Measurements from ENCODE around the gene OAT. TPM values are rescaled to one million over a fixed set of nuclear protein-coding genes. Genes with fewer than 3 reads are reported as not detected.
"Not testable (repeated sequence)": the region's sequence is repeated elsewhere in the genome, so short reads cannot be mapped to it uniquely, and the experiment has no call there.

OAT gene
- total RNA-seq, 1 experiment from 2014 or later: 53.0 TPM

GRCh38 chr10:124449170-124450011 lies 30.7 kb upstream of the OAT start:
- H3K27me3 Mint-ChIP-seq (ENCODE audit: unreplicated experiment): peaks cover 87% of the 10 kb centered on the region
- no peak for TF ChIP-seq CTCF (IDR thresholded peaks at IDR 0.05; ENCODE audit: unreplicated experiment)
- H3K9me3 Mint-ChIP-seq (ENCODE audit: low read depth, unreplicated experiment): no peaks in the 10 kb centered on the region
- DNase-seq: no peak
- no peak overlapping the region for H3K27ac Mint-ChIP-seq (ENCODE audit: unreplicated experiment)
- intact Hi-C loops (cut with micrococcal nuclease; ENCODE audit: unreplicated experiment): no loop called here
- H3K4me3 Mint-ChIP-seq (ENCODE audit: low read depth, unreplicated experiment): peak overlapping the region; percentile 48
- no TSS peak for BruUV-seq (replicated peaks)
- no peaks in the 10 kb centered on the region for H3K36me3 Mint-ChIP-seq (ENCODE audit: insufficient read depth, unreplicated experiment)
- H3K4me1 Mint-ChIP-seq (ENCODE audit: low read depth, unreplicated experiment): peaks cover 7% of the 10 kb centered on the region
- CTCF ChIA-PET: interaction anchor here (0.7 kb wide), 1 partner anchor 59 kb away, joined by 4 read pairs; no protein-coding TSS in a partner anchor

- no TSS peak for BruUV-seq (replicated peaks)
- no peak for DNase-seq
- Mint-ChIP-seq H3K27ac (ENCODE audit: unreplicated experiment) (no peak overlapping the region), H3K4me3 (ENCODE audit: low read depth, unreplicated experiment) (peak overlapping the region; percentile 48), H3K36me3 (ENCODE audit: insufficient read depth, unreplicated experiment) (no peaks in the 10 kb centered on the region), H3K4me1 (ENCODE audit: low read depth, unreplicated experiment) (peaks cover 7% of the 10 kb centered on the region), H3K27me3 (ENCODE audit: unreplicated experiment) (peaks cover 84% of the 10 kb centered on the region), H3K9me3 (ENCODE audit: low read depth, unreplicated experiment) (no peaks in the 10 kb centered on the region)
- TF ChIP-seq CTCF (IDR thresholded peaks at IDR 0.05; ENCODE audit: unreplicated experiment): no peak
- intact Hi-C loops (cut with micrococcal nuclease; ENCODE audit: unreplicated experiment): no loop called here
- CTCF ChIA-PET: no interaction called here
Observed at GRCh38 chr10:124448696-124449169, 30.0 kb upstream of the OAT start.

- CTCF ChIA-PET: no interaction called here
- intact Hi-C loops (cut with micrococcal nuclease; ENCODE audit: unreplicated experiment): no loop called here
- Mint-ChIP-seq H3K4me1 (ENCODE audit: low read depth, unreplicated experiment) (peaks cover 7% of the 10 kb centered on the region), H3K27me3 (ENCODE audit: unreplicated experiment) (peaks cover 79% of the 10 kb centered on the region), H3K36me3 (ENCODE audit: insufficient read depth, unreplicated experiment) (no peaks in the 10 kb centered on the region), H3K9me3 (ENCODE audit: low read depth, unreplicated experiment) (no peaks in the 10 kb centered on the region), H3K27ac (ENCODE audit: unreplicated experiment) (no peak overlapping the region), H3K4me3 (ENCODE audit: low read depth, unreplicated experiment) (peak overlapping the region; percentile 48)
- no peak for TF ChIP-seq CTCF (IDR thresholded peaks at IDR 0.05; ENCODE audit: unreplicated experiment)
- DNase-seq: no peak
- no TSS peak for BruUV-seq (replicated peaks)
Observed at GRCh38 chr10:124447751-124448466, 29.2 kb upstream of the OAT start.

- Mint-ChIP-seq H3K4me1 (ENCODE audit: low read depth, unreplicated experiment) (peaks cover 7% of the 10 kb centered on the region), H3K27me3 (ENCODE audit: unreplicated experiment) (peaks cover 76% of the 10 kb centered on the region), H3K9me3 (ENCODE audit: low read depth, unreplicated experiment) (no peaks in the 10 kb centered on the region), H3K4me3 (ENCODE audit: low read depth, unreplicated experiment) (no peak overlapping the region), H3K36me3 (ENCODE audit: insufficient read depth, unreplicated experiment) (no peaks in the 10 kb centered on the region), H3K27ac (ENCODE audit: unreplicated experiment) (no peak overlapping the region)
- DNase-seq: no peak
- CTCF ChIA-PET: no interaction called here
- intact Hi-C loops (cut with micrococcal nuclease; ENCODE audit: unreplicated experiment): no loop called here
- BruUV-seq (replicated peaks): no TSS peak
- TF ChIP-seq CTCF (IDR thresholded peaks at IDR 0.05; ENCODE audit: unreplicated experiment): no peak
Observed at GRCh38 chr10:124446830-124447750, 28.4 kb upstream of the OAT start.

- BruUV-seq (replicated peaks); H3K4me1 Mint-ChIP-seq (ENCODE audit: low read depth, unreplicated experiment); CTCF ChIA-PET; H3K27ac Mint-ChIP-seq (ENCODE audit: unreplicated experiment); H3K9me3 Mint-ChIP-seq (ENCODE audit: low read depth, unreplicated experiment); intact Hi-C loops (cut with micrococcal nuclease; ENCODE audit: unreplicated experiment); H3K36me3 Mint-ChIP-seq (ENCODE audit: insufficient read depth, unreplicated experiment); H3K4me3 Mint-ChIP-seq (ENCODE audit: low read depth, unreplicated experiment); DNase-seq: not testable (repeated sequence)
- H3K27me3 Mint-ChIP-seq (ENCODE audit: unreplicated experiment): peaks cover 26% of the 10 kb centered on the region
Observed at GRCh38 chr10:124441694-124442093, 23.0 kb upstream of the OAT start.
